Mucosa of rectum (tissue), 2 donors: ENCODE data around the gene JAK3.

Source experiments
- H3K27ac ChIP-seq, 2 donors: one replicate each; pipeline ENCODE4 v1.7.0; 2013; ENCODE audit warnings: inconsistent platforms in 2 of 2, low read depth in 2 of 2, low read length in 2 of 2
- H3K27me3 ChIP-seq, 2 donors: one replicate each; pipeline ENCODE4 v1.7.0; 2013; ENCODE audit warnings: low read length in 2 of 2; ENCODE audit not compliant: control insufficient read depth in 2 of 2, insufficient read depth in 2 of 2
- H3K36me3 ChIP-seq, 2 donors: one replicate each; pipeline ENCODE4 v1.7.0; 2013; ENCODE audit warnings: low read length in 2 of 2; ENCODE audit not compliant: control insufficient read depth in 2 of 2, insufficient read depth in 2 of 2
- H3K4me1 ChIP-seq, 2 donors: one replicate each; pipeline ENCODE4 v1.7.0; 2013; ENCODE audit warnings: low read length in 2 of 2, mild to moderate bottlenecking in 1 of 2; ENCODE audit not compliant: control insufficient read depth in 2 of 2, insufficient read depth in 2 of 2
- H3K4me3 ChIP-seq, 2 donors: one replicate each; pipeline ENCODE4 v1.7.0; 2013; ENCODE audit warnings: low read length in 2 of 2
- H3K9ac ChIP-seq, 2 donors: one replicate each; pipeline ENCODE4 v1.7.0; 2013; ENCODE audit warnings: low read length in 2 of 2, low read depth in 1 of 2, mild to moderate bottlenecking in 1 of 2
- H3K9me3 ChIP-seq, 2 donors: one replicate each; pipeline ENCODE4 v1.7.0; 2013; ENCODE audit warnings: low read length in 2 of 2; ENCODE audit not compliant: control insufficient read depth in 2 of 2
- donor health status: healthy.
- donor health status: Normal muscosa, but diverticular disease.

The JAK3 gene

DNA sequence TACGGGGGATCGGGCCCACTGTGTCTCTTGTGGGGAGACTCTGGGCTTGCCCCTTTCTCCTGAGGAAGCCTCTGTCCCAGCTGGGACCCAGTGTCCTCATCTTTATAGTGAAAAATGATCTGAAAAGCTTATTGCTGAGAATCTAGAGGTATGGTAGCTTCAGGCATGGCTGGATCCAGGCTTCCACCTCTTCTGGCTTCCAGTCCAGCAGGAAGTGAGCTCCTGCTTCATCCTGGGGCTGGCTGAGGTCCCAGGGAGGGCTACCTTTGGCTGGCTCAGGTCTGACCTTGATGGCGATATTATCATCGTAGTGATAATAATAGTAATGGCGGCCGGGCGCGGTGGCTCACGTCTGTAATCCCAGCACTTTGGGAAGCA lies 27.0 kb upstream of the JAK3 start:
- peaks cover 8 to 11% of the 10 kb centered on the region in 2 donors for H3K4me1 ChIP-seq
- H3K27me3 ChIP-seq, result peaks cover 27 to 32% of the 10 kb centered on the region in 2 donors
- no peaks in the 10 kb centered on the region for H3K36me3 ChIP-seq
- no peak overlapping the region for H3K9ac ChIP-seq
- no peaks in the 10 kb centered on the region for H3K9me3 ChIP-seq
- H3K4me3 ChIP-seq, result no peak overlapping the region
- H3K27ac ChIP-seq, result no peak overlapping the region

DNA sequence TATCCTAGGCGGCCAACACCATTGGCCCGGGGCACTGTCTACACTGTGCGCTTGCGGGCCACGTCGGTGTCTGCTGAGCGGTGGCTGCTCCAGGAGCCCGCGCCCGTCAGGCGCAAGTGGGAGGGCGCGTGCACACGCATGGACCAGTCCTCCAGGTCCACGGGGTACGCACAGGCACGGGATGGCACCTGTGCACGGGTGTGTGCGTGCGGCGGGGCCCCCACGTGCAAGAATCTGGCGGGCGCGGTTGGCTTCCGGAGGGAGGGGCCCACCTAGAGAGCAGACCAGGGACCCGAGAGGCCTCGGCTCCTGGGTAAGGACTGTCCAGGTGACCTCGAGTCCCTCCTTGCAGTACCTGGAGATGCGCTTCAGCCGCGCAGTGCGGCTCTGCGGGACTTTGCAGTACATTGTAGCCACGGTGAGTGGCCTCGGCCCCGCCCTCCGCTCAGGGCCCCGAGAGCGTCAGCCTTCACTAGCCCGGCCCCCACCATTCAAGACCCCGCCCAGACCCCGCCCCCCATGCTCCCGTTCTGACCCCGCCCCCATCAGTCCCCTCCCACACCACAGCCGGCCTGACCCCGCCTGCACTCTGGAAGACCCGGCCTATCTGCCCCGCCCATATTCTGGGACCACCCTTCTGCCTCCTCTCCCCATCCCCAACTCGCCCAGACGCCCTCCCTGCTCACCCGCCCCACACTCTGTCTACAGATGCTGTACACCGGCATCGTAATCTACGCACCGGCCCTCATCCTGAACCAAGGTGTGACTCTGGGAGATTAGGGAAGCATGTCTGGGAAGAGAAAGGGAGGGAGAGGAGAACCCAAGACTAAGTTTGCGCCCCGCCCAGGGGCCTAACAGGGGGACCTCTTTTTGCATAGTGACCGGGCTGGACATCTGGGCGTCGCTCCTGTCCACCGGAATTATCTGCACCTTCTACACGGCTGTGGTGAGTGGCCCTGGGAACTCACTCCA lies 26.3 kb upstream of the JAK3 start:
- Histone ChIP-seq H3K27me3 (peaks cover 27 to 32% of the 10 kb centered on the region in 2 donors), H3K4me3 (peak overlapping the region in 1 of 2 donors; percentile 31)

DNA sequence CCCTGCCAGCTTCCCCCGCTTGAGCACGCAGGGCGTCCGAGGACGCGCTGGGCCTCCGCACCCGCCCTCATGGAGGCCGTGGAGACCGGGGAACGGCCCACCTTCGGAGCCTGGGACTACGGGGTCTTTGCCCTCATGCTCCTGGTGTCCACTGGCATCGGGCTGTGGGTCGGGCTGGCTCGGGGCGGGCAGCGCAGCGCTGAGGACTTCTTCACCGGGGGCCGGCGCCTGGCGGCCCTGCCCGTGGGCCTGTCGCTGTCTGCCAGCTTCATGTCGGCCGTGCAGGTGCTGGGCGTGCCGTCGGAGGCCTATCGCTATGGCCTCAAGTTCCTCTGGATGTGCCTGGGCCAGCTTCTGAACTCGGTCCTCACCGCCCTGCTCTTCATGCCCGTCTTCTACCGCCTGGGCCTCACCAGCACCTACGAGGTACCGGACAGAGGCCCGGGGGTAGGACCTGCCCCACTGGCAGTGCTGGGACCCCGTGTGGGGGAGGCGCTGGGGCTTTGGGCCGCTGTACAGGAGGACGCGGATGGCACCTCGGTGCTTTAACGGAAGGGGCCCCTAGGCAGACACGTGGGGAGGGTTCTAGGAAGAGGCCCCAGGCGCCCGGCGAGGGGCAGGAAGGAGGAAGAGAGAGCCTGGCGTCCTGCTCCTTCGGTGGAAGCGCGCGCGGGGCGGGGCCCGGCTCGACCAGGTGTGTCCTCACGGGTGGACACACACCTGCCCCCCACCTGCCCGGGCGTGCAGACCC lies 24.6 kb upstream of the JAK3 start:
- H3K9me3 ChIP-seq, result no peaks in the 10 kb centered on the region
- H3K36me3 ChIP-seq, result no peaks in the 10 kb centered on the region
- H3K4me1 ChIP-seq, result peaks cover 8 to 11% of the 10 kb centered on the region in 2 donors
- H3K9ac ChIP-seq, result no peak overlapping the region
- no peak overlapping the region for H3K27ac ChIP-seq
- peak overlapping the region in 1 of 2 donors; percentile 50 for H3K4me3 ChIP-seq
- peaks cover 27 to 28% of the 10 kb centered on the region in 2 donors for H3K27me3 ChIP-seq

More for the DNA sequence above, 26.3 kb upstream of the JAK3 start:
- peaks cover 8 to 11% of the 10 kb centered on the region in 2 donors for H3K4me1 ChIP-seq
- H3K9ac ChIP-seq, result no peak overlapping the region
- H3K9me3 ChIP-seq, result no peaks in the 10 kb centered on the region
- no peaks in the 10 kb centered on the region for H3K36me3 ChIP-seq
- H3K27ac ChIP-seq, result no peak overlapping the region

DNA sequence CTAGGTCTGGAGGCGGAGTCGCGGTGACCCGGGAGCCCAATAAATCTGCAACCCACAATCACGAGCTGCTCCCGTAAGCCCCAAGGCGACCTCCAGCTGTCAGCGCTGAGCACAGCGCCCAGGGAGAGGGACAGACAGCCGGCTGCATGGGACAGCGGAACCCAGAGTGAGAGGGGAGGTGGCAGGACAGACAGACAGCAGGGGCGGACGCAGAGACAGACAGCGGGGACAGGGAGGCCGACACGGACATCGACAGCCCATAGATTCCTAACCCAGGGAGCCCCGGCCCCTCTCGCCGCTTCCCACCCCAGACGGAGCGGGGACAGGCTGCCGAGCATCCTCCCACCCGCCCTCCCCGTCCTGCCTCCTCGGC lies 24.1 kb upstream of the JAK3 start, which contains the start of gene SLC5A5:
Gene SLC5A5 (plus strand): TSS at position 68 of the 373 bp plus-strand sequence. CDS start 375 bp downstream, outside the sequence.
- peaks cover 27 to 28% of the 10 kb centered on the region in 2 donors for H3K27me3 ChIP-seq
- peaks cover 11 to 13% of the 10 kb centered on the region in 2 donors for H3K4me1 ChIP-seq
- no peak within 1 kb of the TSS for H3K27ac ChIP-seq
- H3K9me3 ChIP-seq, result no peaks in the 10 kb centered on the region
- H3K9ac ChIP-seq, result no peak within 1 kb of the TSS
- no peaks in the 10 kb centered on the region for H3K36me3 ChIP-seq
- H3K4me3 ChIP-seq, result peak within 1 kb of the TSS in 1 of 2 donors; percentile 50

DNA sequence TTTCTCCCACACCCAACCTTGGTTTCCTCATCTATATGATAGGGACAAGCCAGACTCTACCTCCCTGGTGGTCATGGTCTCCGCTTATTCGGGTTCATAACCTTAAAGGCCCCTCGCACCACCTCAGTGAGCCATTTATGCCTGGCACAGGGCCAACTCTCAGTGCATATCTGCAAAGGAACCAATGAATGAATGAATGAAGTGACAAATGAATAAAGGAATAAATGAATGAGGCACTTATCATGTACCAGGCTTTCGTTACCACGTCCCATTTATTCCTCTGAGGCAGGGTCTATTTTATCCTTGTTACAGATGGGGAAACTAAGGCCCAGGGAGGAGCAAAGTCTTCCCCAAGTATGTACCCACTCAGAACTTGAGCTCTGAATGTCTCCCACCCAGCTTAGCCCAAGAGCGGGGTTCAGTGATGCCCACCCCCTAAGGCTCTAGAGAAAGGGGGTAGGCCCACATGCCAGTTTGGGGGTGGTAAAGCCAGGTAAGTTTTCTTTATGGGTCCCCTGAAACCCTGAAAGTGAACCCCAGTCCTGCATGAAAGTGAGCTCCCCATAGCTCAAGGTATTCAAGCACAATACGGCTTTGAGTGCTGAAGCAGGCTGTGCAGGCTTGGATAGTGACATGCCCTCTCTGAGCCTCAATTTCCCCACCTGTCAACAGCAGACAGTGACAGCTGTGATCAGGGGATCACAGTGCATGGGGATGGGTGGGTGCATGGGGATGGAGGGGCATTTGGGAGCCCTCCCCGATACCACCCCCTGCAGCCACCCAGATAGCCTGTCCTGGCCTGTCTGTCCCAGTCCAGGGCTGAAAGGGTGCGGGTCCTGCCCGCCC lies 23.5 kb upstream of the JAK3 start:
- Histone ChIP-seq H3K27ac (no peak overlapping the region), H3K4me1 (peaks cover 11 to 16% of the 10 kb centered on the region in 2 donors), H3K4me3 (no peak overlapping the region), H3K27me3 (peaks cover 27 to 28% of the 10 kb centered on the region in 2 donors), H3K9ac (no peak overlapping the region), H3K36me3 (no peaks in the 10 kb centered on the region), H3K9me3 (no peaks in the 10 kb centered on the region)

DNA sequence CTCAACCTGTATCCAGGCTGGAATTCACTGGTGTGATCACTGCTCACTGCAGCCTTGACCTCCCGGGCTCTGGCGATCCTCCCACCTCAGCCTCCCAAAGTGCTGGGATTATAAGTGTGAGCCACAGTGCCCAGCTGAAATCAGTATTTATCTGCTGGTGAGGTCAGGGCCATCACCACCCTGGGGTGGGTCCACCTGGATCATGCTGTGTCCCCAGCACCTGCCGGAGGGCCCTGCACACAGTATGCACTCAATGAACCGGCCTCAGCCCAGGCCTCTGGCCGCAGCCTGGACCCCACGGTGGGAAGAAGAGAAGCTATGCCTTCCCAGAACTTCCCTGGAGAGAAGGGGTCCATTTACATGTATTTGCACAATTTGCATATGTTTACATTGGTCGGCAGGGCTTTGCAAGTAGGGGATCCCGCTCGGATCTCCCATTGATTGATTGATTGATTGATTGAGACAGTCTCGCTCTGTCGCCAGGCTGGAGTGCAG lies 21.4 kb upstream of the JAK3 start:
- no peak overlapping the region for H3K9ac ChIP-seq
- H3K36me3 ChIP-seq, result peaks cover 3 to 7% of the 10 kb centered on the region in 2 donors
- H3K27ac ChIP-seq, result no peak overlapping the region
- no peak overlapping the region for H3K4me3 ChIP-seq
- H3K4me1 ChIP-seq, result peaks cover 23 to 33% of the 10 kb centered on the region in 2 donors
- peaks cover 22 to 25% of the 10 kb centered on the region in 2 donors for H3K27me3 ChIP-seq
- no peaks in the 10 kb centered on the region for H3K9me3 ChIP-seq

DNA sequence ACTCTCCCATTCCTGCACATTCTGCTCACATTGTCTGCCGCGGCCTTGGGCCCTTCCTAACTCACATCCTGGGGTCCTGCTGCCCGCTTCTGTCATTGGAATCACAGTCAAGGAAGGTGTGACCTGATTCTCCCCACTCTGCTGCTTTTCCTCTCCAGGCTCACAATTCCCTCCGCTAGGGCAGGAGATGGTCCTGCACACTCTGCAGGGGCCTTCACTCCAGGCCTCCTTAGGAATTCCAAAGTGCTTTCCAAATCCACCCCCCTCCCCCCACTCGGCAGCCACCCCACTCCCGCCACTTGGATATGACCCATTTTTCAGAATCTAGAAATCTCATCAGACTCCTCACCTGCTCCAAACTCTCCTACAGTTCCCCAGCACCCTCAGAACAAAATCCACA lies 20.9 kb upstream of the JAK3 start:
- no peak overlapping the region for H3K4me3 ChIP-seq
- no peak overlapping the region for H3K27ac ChIP-seq
- peaks cover 24 to 35% of the 10 kb centered on the region in 2 donors for H3K4me1 ChIP-seq
- H3K9ac ChIP-seq, result no peak overlapping the region
- H3K36me3 ChIP-seq, result peaks cover 6 to 11% of the 10 kb centered on the region in 2 donors
- no peaks in the 10 kb centered on the region for H3K9me3 ChIP-seq
- peaks cover 22 to 25% of the 10 kb centered on the region in 2 donors for H3K27me3 ChIP-seq

DNA sequence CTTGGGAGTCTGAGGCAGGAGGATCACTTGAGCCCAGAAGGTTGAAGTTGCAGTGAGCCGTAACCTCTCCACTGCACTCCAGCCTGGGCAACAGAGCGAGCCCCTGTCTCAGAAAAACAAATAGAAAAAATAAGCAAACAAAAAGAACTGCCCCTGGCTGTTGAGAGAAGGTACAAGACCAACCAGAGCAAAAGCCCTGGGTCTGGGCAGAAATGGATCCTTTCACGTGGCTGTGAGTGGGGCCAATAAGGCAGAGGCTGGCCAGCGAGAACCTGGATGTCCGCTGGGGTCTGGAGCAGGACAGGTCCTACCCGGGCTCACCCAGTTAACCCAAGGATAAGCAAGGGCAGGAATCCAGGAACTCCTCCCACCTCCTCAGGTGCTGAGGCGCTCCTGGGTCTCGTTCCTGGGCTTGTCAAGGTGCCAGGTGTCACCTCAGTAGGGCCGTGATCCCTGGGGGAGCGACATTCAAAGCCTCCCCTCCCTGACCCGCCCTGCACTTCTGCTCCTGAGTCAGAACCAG lies 19.2 kb upstream of the JAK3 start:
- no peaks in the 10 kb centered on the region for H3K9me3 ChIP-seq
- peak overlapping the region in 1 of 2 donors; percentile 8 for H3K9ac ChIP-seq
- H3K4me1 ChIP-seq, result peaks cover 25 to 39% of the 10 kb centered on the region in 2 donors

DNA sequence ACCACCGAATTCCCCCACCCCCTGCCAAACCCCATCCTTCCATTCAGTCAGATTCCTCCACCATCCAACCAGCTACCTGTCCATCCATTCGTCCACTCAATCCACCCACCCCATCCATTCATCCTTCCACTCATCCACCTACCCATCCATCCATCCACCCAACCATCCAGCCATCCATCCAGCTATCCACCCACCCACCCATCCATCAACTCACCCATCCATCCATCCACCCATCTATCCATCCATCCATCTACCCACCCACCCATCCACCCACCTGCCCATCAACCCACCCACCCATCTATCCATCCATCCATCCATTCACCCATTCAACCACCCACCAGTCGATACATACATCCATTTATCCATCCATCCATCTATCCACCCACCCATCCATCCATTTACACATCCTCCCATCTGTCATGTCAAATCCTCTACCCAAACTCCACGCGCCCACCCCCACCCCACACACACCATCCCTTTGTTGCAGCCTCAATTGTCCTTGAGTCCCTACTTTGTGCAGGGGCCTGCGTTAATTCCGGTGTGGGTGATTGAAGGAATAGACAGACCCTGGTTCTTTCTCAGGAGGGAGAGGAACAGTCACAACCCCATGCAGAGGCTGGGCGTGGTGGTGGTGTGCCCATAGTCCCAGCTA lies 18.7 kb upstream of the JAK3 start:
- H3K4me1 ChIP-seq, result peaks cover 30 to 44% of the 10 kb centered on the region in 2 donors
- H3K27ac ChIP-seq, result peak overlapping the region; percentile 82 to 84
- peaks cover 11 to 14% of the 10 kb centered on the region in 2 donors for H3K27me3 ChIP-seq
- H3K9ac ChIP-seq, result peak overlapping the region in 1 of 2 donors; percentile 46
- no peak overlapping the region for H3K4me3 ChIP-seq
- peaks cover 25 to 34% of the 10 kb centered on the region in 2 donors for H3K36me3 ChIP-seq
- no peaks in the 10 kb centered on the region for H3K9me3 ChIP-seq

More for the DNA sequence above, 19.2 kb upstream of the JAK3 start:
- Histone ChIP-seq H3K4me3 (no peak overlapping the region), H3K27ac (no peak overlapping the region), H3K27me3 (peaks cover 16 to 19% of the 10 kb centered on the region in 2 donors), H3K36me3 (peaks cover 20 to 28% of the 10 kb centered on the region in 2 donors)
